HG02870 (cell line): Measurements from ENCODE around the gene SPANXN2.
A peak's percentile ranks its signal among the peaks of the same experiment; 100 is the strongest.
"Not testable (repeated sequence)": the region's sequence is repeated elsewhere in the genome, so short reads cannot be mapped to it uniquely, and the experiment has no call there.

Source experiments
- ATAC-seq: cut with Tn5 transposase; IDR thresholded peaks from one replicate; pipeline ENCODE4 v1.9.1; 2021; ENCODE audit warnings: mild to moderate bottlenecking, moderate library complexity; ENCODE audit not compliant: unreplicated experiment

SPANXN2 gene, protein sequence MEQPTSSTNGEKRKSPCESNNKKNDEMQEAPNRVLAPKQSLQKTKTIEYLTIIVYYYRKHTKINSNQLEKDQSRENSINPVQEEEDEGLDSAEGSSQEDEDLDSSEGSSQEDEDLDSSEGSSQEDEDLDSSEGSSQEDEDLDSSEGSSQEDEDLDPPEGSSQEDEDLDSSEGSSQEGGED

GRCh38 chrX:143720652-143721051, at the start of gene SPANXN2:
TSS of gene SPANXN2 (minus strand) at chrX:143720752. CDS start at chrX:143720668, 84 bp downstream.
- ATAC-seq, result not testable (repeated sequence)

DNA sequence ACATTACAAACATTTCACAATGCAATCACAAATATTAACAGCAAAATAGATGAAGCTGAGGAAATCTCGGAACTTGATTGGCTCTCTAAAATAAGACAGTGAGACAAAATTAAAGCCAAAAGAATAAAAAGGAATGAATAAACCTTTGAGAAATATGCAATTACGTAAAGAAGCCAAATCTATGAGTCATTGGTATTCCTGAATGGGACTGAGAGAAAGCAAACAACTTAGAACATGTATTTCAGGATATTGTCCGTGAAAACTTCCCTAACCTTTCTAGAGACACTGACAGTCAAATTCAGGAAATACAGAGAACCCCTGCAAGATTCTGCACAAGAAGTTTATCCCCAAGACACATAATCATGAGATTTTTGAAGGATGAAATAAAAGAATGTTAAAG, 48.4 kb upstream of the SPANXN2 start:
- ATAC-seq, result no peak

DNA sequence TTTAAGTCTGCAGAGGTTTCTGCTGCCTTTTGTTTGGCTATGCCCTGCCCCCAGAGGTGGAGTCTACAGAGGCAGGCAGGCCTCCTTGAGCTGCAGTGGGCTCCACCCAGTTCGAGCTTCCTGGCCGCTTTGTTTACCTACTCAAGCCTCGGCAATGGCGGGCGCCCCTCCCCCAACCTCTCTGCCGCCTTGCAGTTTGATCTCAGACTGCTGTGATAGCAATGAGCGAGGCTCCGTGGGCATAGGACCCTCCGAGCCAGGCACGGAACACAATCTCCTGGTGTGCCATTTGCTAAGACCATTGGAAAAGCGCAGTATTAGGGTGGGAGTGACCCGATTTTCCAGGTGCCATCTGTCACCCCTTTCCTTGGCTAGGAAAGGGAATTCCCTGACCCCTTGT, 47.2 kb upstream of the SPANXN2 start:
- not testable (repeated sequence) for ATAC-seq

- ATAC-seq, result no peak
Observed at GRCh38 chrX:143757887-143758286, 37.3 kb upstream of the SPANXN2 start.

DNA sequence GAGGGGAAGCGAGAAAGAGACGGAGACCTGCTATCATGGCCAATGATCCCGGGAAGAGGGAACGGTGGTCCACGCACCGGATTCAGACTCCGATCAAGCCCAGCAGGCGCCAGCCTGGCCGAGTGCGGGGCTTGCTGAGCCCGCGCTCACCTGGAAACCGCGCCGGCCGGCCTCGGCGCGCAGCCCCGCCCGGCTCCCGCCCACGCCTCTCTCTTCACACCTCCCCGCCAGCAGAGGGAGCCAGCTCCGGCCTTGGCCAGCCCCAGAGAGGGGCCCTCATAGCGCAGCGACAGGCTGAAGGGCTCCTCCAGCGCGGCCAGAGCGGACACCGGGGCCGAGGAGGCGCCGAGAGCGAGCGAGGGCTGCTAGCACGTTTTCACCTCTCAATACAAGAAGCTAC, 36.8 kb upstream of the SPANXN2 start:
- no peak for ATAC-seq

GRCh38 chrX:143754183-143754582, 33.6 kb upstream of the SPANXN2 start:
- ATAC-seq, result no peak

DNA sequence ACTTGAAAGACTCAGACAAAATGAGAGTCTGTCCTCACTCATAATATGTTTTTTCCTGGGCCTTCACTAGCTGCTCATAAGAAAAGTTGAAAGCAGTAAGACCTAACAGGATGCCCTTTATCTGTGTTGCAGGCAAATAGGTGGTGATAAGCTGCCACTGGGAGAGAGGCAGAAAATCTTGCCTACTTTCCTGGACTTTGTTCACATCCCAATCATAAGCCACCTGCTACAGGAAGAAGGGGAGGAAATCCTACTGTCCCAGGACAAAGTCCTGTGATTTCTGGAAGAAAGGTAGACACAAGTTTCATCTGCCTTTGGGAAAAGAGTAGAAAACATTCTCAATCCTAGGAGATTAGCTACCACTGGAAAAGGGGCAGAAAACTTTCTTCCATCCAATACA, 13.3 kb upstream of the SPANXN2 start:
- no peak for ATAC-seq

DNA sequence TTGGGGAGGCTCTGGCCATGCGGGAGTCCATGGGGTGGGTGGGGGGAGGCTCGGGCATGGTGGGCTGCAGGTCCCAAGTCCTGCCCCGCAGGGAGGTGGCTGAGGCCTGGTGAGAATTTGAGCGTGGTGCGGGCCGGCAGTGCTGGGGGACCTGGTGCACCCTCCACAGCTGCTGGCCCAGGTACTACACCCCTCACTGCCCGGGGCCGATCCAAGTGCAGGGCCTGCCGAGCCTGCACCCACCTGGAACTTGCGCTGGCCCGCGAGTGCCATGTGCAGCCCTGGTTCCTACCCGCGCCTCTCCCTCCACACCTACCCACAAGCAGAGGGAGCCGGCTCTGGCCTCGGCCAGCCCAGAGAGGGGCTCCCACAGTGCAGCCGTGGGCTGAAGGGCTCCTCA, 5.7 kb upstream of the SPANXN2 start:
- no peak for ATAC-seq

DNA sequence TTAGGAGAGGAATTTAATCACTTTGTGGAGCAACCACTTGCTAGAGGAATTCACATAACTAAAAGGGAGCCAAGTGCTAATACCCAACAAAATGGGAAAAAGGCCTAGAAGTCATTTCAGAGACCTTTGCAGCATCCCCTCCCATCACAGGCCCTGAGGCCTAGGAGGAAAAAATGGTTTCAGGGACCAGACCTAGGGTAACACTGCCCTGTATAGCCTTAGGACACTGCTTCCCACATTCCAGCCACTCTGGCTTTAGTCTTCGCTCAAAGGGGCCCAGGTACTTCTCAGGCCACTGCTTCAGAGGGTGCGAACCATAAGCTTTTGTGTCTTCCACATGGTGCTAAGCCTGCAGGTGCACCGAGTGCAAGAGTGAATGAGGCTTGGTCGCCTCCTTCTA, 19.1 kb downstream of the SPANXN2 start:
- no peak for ATAC-seq

GRCh38 chrX:143694885-143695284, 25.7 kb downstream of the SPANXN2 start:
- ATAC-seq, result no peak

- ATAC-seq, result no peak
Observed at GRCh38 chrX:143683486-143683885, 37.1 kb downstream of the SPANXN2 start.

DNA sequence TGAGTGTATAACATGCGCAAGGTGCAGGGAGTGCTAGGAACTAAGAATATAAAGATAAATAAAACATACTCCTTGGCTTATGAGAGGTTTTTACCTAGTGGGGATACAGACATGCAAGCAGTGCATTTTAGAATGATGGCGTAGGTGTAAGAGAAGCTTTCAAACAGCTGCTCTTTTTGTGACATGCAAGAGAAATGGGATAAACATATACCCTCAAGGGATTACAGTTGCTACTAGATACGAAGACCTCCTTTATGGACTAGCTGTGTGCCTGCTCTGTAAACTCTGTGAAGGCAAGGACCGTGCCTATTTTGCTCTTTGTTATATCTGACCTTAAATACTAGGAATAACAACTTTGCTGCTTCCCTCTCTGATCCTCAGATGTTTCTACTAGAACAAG, 45.6 kb downstream of the SPANXN2 start:
- no peak for ATAC-seq

- ATAC-seq, result no peak
Observed at GRCh38 chrX:143669395-143669794, 51.2 kb downstream of the SPANXN2 start.

- ATAC-seq, result peak; percentile 69
Observed at GRCh38 chrX:143664302-143664701, 56.2 kb downstream of the SPANXN2 start.

GRCh38 chrX:143663755-143664154, 56.8 kb downstream of the SPANXN2 start:
- ATAC-seq, result no peak
